HG03025 (cell line): ENCODE results near the gene AK4.

Experiments used
- ATAC-seq: cut with Tn5 transposase; IDR thresholded peaks from one replicate; pipeline ENCODE4 v1.9.1; 2021; ENCODE audit warnings: mild to moderate bottlenecking, moderate library complexity; ENCODE audit not compliant: unreplicated experiment, low FRiP score

Gene AK4

GRCh38 chr1:65209005-65209885, 61.2 kb downstream of the AK4 start:
- no peak for ATAC-seq

- no peak for ATAC-seq
Observed at GRCh38 chr1:65210325-65210724, 62.3 kb downstream of the AK4 start.

GRCh38 chr1:65211331-65211730, 63.3 kb downstream of the AK4 start:
- ATAC-seq = no peak

- no peak for ATAC-seq
Observed at GRCh38 chr1:65213271-65214023, 65.4 kb downstream of the AK4 start.

GRCh38 chr1:65214340-65215027, 66.5 kb downstream of the AK4 start:
- no peak for ATAC-seq

GRCh38 chr1:65216989-65217388, 69.0 kb downstream of the AK4 start:
- no peak for ATAC-seq

GRCh38 chr1:65221638-65222339, 73.8 kb downstream of the AK4 start:
- ATAC-seq = no peak

- ATAC-seq = no peak
Observed at GRCh38 chr1:65222340-65222940, 74.4 kb downstream of the AK4 start.

- ATAC-seq = no peak
Observed at GRCh38 chr1:65224681-65225091, 76.7 kb downstream of the AK4 start.

- no peak for ATAC-seq
Observed at GRCh38 chr1:65225179-65225578, 77.2 kb downstream of the AK4 start.

- no peak for ATAC-seq
Observed at GRCh38 chr1:65229201-65229600, 81.2 kb downstream of the AK4 start.

GRCh38 chr1:65229754-65230339, 81.8 kb downstream of the AK4 start:
- ATAC-seq = no peak

GRCh38 chr1:65230731-65231481, 82.9 kb downstream of the AK4 start:
- peak; percentile 85 for ATAC-seq

GRCh38 chr1:65231718-65232330, 83.8 kb downstream of the AK4 start:
- no peak for ATAC-seq

- no peak for ATAC-seq
Observed at GRCh38 chr1:65232461-65232990, 84.5 kb downstream of the AK4 start.

GRCh38 chr1:65233782-65234181, 85.8 kb downstream of the AK4 start:
- no peak for ATAC-seq

- no peak for ATAC-seq
Observed at GRCh38 chr1:65235867-65236805, 88.1 kb downstream of the AK4 start.
